GM19372 (cell line): Measurements from ENCODE around the gene CBR3.

Source experiments
- ATAC-seq: cut with Tn5 transposase; IDR thresholded peaks from one replicate; pipeline ENCODE4 v1.9.1; 2021; ENCODE audit warnings: mild to moderate bottlenecking, low read depth, moderate library complexity; ENCODE audit not compliant: unreplicated experiment

Gene CBR3

DNA sequence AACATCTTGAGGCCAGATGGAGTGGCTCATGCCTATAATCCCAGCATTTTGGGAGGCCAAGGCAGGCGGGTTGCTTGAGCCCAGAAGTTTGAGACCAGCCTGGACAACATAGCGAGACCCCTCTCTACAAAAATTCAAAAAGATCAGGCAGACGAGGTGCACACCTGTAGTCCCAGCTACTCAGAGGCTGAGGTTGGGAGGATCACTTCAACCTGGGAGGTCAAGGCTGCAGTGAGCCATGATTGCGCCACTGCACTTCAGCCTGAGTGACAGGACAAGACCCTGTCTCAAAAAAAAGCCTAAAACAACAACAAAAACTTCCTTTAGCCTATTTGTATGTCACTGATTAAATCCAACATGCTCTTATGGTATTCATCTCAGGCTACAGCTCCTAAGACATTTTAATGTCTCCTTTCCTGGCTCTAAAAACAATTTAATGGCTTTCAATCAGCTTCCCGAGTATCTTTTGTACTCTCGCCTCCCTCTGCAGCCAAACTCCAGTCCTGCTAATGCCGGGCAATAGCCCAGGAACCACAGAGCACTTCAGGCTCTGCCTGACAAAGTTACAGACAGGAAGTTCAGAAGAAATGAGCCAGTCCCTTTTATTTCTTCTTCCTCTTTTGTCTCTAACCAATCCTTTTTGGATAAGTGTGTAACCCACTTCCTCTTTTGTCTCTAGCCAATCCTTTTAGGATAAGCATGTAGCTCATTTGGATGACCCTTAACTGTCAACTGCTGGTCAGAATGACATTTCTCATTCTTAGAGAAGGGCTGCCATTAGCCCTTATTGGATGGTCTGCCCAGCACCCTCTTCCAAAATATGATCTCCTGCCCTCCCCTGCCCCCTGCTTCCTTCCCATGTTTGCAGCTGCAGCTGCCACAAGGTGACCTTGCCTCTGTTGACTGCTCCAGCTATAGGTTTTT, 15.2 kb downstream of the CBR3 start:
- ATAC-seq = no peak

- no peak for ATAC-seq
Measured at GRCh38 chr21:36155603-36156338, 20.9 kb downstream of the CBR3 start.

DNA sequence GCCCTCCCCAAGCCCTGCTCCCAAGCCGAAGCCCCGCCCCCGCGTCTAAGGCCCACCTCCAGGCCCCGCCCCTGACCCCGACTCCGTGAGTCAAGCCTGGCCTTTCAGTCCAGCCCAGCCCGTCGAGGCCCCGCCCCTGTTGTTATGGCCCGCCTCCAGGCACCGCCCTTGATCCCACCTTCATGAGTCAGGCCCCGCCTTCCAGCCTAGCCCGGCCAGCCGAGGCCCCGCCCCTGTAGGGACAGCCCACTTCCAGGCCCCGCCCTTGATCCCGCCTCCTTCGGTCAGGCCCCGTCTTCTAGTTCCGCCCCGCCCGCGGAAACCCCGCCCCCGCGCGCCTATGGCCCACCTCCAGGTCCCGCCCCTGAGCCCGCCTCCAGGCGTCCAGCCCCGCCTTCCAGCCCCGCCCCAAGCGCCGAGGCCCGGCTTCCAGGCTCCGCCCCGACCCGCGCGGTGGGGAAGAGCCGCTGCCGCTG, 21.5 kb downstream of the CBR3 start:
- ATAC-seq = peak; percentile 85

DNA sequence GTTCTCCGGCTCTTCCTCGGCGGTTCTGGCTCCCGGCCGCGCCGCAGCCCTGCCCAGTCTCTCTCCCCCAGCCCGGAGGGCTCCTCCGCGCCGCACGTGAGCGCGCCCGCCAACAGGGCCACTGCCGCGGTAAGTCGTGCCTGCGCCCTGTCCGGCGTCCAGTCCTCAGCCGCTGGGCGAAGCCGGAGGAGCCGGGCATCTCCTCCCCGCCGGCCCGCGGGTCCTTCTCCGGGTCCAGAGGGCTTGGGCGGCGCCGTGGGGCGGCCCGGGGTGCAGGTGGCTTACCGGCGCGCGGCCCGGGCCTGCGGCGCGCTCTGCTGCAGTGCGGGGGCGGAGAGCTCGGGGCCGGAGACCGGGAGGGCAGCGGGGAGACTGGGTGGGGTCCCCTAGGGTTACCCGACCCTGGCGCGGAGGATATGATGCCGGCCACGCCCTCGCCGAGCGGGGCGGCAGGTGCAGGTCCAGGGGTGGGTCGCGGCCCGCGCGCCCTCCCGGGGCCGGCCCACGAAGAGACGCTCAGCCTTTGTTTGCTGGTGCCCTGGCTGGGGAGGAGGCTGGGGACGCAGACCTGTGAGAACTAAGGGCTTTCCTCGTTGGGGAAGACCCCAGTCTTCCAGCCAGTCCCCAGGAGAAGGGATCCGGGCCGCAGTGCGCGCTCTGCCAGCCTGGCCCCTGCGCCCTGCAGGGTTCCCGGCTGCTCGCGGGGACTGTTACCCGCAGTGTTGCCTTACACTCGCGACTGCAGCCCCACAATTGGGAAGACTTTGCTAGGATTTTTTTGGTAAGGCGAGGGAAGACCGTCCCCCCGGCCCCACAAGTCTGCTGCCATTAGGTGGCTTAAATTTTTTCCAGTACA, 22.2 kb downstream of the CBR3 start, which contains the start of gene DOP1B:
DOP1B (plus strand) TSS at position 10 of the 856 bp plus-strand sequence. CDS start 7,910 bp downstream, outside the sequence.
- peak; percentile 17 for ATAC-seq

DNA sequence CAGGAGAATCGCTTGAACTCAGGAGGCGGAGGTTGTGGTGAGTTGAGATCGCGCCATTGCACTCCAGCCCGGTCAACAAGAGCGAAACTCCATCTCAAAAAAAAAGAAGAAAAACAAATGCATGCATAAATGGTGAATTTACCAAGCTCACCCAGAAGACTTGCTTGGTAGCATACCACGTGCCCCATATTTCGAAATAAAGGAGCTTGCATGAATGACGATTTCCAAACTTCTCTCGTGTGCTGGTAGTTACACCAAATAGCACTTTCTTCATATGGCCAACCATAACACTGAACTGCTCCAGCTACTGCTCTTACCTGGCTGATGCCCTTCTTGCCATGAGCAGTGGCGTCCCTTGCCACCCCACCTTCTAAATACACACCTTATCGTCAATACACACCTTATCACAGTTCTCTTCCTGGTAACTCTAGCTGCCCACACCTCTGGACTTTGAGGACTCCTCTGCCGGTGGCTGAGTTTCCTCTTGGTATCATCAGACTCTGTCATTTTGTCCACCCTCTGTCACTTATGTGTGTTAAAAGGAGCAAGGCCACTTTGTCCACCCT, 24.6 kb downstream of the CBR3 start:
- no peak for ATAC-seq

GRCh38 chr21:36160850-36161178, 25.9 kb downstream of the CBR3 start:
- no peak for ATAC-seq

DNA sequence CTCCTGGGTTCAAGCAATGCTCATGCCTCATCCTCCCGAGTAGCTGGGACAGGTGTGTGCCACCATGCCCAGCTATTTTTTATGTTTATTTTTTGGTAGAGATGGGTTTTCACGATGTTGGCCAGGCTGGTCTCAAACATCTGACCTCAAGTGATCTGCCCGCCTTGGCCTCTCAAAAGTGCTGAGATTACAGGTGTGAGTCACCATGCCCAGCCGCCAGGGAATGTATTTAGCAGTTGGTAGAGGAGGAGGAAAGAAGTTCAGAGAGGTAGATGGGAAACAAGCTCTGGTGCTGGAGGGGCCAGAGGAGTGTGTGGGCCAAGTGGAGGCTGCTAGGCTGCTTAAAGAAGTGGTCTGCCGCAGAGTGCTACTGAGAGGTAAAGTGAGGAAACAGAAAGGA, 27.8 kb downstream of the CBR3 start:
- no peak for ATAC-seq

DNA sequence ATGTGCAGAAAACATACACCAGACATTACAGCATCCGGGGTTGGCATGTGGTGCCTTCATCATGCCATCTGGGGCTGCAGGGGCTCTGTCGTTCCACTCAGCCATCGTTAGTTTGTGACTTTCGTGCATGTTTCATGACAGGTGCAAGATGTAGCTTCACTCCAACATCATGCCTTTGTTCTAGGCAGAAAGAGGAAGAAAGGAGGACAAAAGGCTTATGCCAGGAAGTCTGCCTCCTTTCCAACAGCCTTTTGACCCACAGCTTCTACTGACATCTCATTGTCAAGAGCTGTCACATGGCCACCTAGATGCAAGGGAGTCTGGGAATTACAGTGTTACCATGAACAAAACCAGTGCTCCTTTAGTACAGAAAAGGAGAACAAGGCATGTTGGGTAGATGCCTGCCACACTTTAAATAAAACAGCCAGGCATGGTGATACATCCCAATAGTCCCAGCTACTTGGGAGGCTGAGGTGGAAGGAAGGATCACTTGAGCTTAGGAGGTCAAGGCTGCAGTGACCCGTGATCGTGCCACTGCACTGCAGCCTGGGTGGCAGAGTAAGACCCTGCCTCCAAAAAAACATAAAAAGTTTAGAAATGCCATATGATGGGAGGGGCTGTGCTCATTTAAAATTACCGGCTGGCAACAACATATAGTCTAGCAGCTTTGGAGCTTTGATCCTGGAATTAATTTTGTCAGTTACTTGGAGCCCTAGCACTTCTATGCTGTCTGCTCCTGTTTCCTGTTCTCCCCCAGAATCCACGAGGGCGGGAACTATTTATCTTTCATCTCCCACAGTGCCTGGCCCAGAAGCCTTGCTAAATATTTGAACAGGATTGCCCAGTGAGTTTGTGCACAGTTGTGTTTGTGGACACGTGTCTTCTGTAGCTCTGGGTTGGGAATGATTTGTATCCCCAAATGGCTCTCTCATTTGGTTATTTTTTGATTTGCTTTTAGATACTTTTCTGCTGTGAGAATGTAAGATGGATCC, 29.2 kb downstream of the CBR3 start:
- no peak for ATAC-seq

GRCh38 chr21:36165356-36165755, 30.5 kb downstream of the CBR3 start:
- no peak for ATAC-seq

GRCh38 chr21:36166705-36167104, 31.8 kb downstream of the CBR3 start:
- no peak for ATAC-seq

GRCh38 chr21:36167541-36167940, 32.7 kb downstream of the CBR3 start:
- ATAC-seq = no peak

DNA sequence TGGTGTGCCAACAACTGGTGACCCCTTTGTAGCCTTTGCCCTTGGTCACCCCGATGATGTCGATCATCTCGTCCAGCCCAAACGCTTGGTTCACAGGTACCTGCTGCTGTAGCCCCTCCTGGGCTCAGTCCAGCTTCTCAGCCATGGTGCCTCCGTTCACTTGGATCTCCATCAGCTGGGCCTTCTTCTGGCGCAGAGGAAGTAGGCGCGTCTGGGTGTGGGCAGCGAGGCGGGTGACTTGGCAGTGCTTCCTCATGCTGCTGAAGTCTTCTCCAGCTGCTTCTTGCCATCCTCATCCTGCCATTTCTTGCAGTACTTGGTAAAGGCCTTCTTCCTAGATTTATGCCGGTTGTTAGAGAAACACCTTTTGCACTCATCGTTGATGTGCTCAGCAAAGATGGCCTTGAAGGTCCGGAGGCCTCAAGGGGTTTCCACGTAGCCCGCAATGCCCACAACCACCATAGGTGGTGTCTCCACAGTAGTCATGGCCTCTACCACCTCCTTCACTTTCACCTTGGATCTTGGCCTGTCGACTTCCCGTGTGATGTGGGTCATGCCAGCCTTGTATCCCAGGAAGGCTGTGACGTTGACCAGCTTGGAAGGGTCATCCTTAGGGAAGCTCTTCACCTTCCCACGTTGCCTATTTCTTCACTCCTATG, 34.7 kb downstream of the CBR3 start:
- no peak for ATAC-seq

GRCh38 chr21:36170823-36171222, 35.9 kb downstream of the CBR3 start:
- no peak for ATAC-seq

DNA sequence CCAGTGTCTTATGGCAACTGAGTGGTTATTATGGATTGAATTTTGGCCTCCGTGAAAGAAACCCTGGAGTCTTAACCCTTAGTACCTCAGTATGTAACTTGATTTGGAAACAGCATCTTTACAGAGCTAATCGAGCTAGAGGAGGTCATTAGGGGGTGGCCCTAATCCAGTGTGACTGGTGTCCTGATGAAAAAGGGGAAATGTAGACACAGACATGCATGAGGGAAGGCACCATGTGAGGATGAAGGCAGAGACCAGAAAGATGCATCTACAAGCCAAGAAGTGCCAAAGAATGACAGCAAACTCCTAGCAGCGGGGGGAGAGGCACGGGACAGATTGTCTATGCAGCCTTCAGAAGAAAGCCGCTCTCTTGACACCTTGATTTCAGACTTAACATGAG, 36.5 kb downstream of the CBR3 start:
- no peak for ATAC-seq

DNA sequence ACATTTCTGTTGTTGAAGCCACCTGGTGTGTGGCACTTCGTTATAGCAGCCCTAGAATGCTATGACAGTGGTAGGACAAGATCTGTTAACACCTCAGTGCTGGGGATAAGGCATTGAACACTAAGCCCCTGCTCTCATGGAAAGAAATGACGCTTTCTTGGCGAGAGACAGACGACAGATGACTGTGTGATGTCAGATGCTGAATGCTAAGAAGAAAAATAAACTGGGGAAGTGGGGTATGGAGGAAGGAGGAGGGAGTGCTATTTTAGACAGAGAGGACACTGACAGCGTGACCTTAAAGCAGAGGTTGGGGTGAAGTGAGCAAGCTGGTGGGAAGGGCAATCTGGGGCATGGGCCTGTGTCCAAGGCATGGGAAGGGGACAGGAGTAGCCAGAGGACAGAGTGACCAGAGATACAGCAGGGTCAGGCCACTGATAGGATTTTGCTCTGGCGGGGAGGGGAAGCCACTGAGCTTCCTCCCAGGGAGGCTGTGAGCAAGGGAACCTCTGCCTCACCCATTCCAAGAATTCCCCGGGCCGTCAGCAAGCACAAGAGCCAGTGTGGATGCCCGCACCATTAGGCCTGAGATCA, 37.0 kb downstream of the CBR3 start:
- ATAC-seq = no peak

- no peak for ATAC-seq
Measured at GRCh38 chr21:36174780-36175179, 39.9 kb downstream of the CBR3 start.

DNA sequence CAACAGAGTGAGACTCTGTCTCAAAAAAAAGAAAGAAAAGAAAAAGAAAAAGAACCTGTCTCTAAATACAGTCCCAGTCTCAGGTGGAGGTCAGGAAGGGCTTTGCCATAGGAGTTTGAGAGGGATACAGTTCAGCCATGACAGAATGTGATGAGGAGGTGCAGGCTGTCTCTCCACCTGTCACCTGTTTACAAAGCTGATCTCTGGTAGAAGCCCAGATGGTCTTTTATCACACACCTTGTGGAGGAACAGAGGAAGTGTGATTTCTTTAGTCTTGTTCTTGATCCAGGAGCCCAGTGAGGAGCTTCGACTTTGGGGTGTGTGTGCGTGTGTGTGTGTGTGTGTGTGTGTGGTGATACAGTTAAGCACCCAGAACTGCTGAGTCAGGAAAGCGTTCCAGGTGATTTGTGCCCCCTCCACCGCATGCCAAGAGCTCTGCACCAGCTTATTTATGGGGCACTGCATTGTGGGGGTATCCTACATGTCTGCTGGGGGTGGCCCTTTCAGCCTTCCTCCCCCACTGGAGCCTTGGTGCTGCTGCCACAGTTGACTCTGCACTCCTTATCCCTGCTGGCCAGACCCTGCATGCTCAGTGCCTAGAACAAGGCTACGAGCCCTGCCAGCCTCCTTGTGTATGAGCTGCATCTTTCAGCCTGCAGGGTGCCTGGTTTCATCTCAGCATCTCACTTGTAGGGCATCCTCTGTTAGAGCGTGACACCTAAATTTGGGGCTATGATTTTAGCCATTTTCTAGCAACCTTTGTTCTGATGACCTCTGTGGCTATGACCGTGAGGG, 41.1 kb downstream of the CBR3 start:
- ATAC-seq = no peak
